NCI-H510A treated with DMSO at 0.1 percent for 48 hours (cell line): ENCODE data around the gene RETREG1.
"Not testable (repeated sequence)": the region's sequence is repeated elsewhere in the genome, so short reads cannot be mapped to it uniquely, and the experiment has no call there.

Source experiments
- DNase-seq: peaks from one replicate; lab custom pipeline; 2025; lab: John Stamatoyannopoulos, UW

Gene RETREG1

DNA sequence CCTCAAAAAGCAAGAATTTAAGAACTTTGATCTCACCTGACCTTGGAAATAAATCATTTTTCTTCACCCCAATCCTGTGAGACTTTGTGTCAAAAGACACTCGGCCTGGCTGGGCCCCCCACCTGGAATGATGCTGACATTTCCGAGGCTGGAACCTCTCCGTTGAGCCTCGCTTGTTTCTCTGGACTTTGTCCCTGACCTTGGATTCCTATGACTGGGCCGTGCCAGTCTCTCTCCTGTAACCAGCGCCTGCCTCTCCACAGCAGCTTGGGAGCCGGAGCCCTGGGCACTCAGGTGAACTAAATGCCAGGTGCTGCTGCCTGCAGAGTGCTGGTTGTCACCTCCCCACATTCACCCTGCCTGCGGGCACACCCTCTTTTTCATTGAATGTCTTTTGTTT is 62.7 kb downstream of the RETREG1 start:
- no peak for DNase-seq

DNA sequence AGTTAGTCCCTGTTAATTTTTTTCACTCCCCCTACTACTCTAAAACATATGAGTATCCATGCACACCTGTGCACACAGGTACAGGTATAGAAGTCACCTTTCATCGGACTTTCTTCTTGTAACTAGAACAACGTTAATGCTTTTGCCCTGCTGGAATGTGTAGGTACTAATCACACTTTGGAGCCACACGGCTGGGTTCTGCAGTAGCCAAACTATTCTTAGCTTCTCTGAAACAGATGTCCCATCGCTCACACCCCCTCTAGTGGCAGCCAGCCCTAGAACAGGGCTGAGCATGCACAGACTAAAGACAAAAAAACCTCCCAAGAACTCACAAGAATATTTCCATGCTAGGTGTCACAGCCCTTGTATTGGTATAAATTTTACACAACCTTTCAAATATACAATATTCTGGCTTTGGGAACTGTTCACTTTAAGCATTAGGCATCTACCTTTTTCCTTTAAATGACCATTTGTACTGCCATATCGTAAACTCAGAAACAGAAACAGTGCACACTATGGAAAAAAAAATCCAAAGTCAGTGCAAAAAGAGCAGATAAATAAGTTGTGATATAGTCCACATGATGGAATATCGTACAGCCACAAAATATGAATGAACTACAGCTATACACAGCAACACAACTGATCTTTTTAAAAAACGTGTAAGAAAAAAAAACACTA is 64.0 kb downstream of the RETREG1 start:
- DNase-seq, result peak; percentile 76

DNA sequence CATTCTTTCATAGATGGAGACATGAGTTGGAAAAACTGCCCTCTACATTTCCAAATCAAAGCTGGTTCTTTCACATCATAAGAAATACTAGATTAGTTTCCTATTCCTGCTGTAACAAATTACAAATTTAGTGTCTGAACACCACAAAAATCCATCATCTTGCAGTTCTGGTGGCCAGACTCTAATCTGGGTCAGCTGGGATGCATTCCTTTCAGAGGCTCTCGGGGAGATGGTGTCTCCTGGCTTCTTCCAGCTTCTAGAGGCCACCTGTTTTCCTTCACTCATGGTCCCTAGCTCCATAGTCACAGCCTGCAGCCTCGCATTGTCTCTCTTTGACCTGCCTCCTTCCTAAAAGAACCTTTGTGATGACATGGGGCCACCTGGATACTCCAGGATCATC is 65.2 kb downstream of the RETREG1 start:
- no peak for DNase-seq

DNA sequence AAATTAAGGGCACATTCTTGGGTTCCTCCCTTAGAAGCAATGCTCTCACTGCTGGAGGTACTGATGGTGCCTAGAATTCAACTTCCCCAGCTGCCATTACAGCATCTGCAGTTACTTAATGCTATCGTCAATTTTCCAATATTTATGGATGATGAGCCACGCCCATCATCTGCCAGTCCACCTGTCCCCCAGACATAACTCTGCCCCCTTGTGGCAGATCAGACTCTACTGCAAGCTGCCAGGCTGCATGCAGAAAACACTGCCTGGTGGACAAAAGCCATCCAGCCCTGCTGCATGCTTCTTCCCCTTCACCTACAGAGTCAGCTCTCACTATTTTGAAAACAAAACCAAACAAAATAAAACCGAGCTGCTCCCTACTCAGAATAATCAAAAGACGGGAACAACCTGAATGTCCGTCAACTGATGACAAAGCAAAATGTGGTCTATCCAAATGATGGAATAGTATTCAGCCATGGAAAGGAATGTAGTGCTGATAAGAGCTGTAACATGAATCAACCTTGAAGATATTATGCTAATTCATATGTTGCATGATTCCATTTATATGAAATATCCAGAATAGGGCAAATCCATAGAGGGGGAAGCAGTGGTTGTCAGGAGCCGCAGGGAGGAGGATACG is 66.4 kb downstream of the RETREG1 start:
- DNase-seq, result peak; percentile 50

DNA sequence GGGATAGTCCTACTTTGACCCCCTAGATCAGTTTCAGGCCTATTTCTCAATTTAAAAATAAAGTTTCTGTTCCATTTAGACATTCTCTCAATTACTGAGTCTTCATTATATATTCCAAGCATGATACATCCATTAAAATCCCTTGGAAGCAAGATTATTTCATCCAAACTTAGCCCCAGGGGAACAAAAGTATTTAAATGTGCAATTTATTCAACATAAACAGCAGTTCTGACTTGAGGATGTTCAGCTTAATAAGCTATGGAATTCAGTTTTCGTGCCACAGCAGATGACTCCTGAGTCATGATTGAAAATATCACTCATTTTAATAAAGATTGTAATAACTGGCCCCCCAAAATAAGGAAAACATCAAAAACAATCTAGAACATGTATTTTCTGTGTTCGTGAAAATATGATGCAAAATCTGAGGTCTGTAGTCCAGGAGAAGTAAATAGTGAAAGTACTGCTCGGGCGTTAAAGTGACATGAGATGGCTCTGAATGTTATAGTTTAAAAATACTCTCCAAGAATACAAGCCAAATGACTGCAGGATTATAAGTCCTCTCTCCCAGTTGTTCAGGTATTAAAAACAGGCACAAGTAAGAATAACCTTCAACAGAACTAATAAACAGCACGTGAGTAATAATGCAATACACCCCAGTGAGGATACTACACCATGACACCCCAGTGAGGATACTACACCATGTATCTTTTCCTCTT is 67.1 kb downstream of the RETREG1 start:
- DNase-seq, result no peak

DNA sequence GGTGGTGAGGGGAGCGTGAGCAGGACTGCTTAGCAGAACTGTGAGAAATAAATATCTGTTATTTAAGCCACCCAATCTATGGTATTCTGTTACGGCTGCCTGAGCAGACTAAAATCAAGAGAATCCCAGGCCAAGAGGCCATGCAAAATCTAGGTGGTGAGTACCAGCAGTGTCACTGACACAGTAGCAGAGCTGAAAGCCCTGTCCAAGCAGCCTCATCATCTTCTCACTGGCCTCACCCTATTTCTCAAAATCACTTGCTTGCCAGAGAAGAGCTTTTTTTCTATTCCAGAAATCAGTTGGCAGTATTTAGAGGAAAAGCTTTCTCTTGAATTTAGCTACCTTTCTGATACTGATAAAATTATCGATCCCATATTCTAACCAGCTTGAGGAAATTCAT is 68.0 kb downstream of the RETREG1 start:
- DNase-seq, result no peak

DNA sequence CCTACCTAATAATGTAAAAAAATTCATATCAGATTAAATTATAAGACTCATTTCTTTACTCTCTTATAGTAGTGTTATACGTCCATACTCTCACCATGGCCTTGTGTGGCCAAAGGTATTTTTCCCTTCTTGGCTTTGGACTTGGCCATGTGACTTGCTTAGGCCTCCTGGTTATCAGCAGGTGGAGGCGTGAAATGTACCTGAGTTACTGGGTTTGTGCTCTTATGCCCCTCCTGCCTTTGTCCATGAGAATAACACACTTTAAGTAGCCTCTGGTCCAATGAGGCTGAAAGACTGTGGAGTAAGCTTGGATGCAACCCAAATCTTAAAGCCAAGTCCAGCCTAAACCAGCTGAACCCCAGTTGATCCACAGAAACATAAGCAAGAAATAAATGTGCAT is 68.7 kb downstream of the RETREG1 start:
- DNase-seq, result no peak

DNA sequence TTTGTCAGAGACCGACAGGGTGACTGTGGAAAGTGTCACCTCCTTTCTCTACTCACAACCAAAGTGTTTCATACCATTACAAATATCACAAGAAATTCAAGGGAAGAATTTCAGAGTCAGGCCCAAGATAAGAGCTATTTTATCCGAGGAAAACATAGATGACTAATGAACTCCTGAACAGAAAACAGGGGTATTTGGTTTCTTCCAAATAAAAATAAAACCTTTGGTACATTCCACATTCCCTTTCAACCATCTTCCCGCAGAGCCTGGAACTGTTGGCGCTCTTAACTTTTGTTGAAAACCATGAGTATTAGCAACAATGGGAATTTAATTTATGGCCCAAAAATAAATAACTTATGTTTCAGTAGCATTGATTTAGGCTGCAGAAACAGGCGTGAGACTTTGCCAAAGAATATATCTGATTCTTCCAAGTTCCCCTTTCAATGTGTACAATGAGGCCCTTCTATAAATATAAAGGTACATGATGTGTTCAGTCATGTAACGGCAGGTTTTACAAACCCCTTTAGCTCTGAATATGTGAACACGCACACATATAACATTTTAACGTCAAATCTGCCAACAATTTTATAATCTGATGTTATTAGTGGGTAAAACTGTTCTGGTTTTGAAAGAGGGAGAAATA is 69.5 kb downstream of the RETREG1 start:
- no peak for DNase-seq

DNA sequence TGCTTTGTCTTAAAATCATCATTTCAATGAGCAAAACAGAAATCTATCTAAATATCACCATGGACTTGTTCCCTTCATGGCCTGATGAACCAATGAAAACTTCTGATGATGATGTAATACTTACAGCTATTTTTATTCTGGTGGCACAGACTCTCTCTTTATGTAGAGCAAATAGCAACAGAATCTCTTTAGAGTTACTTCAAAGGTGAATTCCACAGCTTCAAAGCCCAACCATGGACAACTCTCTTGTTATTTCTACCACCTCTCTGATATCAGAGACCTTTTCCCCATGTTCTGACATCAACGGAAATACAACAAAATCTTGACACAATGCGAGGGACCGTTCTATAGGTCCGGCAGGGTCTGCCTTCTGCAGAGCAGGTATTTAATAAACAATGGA is 70.1 kb downstream of the RETREG1 start:
- DNase-seq, result no peak

DNA sequence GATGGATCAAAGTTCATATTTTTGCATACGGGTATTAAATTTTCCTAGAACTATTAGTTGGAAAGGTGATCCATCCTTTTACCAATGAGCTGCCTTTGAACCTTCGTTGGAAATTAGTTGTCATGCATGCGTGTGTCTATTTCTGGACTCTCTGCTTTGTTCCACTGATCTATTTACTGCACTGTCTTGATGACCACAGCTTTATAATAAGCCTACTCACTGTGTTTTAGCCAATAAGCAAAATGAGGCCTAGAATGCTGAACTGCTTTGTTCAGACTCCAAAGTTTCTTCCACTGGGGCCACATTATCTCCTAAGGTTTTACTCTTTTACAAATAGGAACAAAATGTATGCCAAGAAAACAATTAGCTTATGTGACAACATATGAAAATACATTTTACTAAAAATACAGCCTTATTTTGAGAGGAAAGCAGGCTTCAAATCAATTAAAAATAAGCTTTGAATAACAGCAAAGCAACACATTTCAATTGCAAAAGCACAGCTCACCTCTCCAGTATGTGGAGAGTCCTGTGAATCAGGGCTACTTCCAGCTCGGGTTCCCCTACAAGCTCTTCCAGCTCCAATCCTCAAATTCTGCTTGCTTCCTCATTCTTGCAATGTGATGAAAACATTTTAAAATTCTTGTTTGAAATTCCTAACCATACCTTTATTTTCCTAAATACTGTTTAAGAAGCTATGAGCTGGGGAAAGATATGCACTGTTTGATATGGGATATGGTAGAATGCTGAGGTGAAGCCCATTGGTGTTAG is 72.0 kb downstream of the RETREG1 start:
- no peak for DNase-seq

DNA sequence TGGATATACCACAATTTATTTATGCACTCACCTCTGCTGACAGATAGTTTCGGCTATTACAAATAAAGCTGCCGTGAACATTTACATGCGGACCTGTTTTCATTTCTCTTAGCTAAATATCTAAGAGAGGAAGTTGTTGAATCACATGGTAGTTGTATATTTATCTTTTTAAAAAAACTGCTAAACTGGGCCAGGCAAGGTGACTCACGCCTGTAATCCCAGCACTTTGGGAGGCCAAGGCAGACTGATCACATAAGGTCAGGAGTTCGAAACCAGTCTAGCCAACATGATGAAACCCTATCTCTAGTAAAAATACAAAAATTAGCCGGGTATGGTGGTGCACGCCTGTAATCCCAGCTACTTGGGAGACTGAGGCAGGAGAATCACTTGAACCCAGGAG is 73.6 kb downstream of the RETREG1 start:
- not testable (repeated sequence) for DNase-seq

DNA sequence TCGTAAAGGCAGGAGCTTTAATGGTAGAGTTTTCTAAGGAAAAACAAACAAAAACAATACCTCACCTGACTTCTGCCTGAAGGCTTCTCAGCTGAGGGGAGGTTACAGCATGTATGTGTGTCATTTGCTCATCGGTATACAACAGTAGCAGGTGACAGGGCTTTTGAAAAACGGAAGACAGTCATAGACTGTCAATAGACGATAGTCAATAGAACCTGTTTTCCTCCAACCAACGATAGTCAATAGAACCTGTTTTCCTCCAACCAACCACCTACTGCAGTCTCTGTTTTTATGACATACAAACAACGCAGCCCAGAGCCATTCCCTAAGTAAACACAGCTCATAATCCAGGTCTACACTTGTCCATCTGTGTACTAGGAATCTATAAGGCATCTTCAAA is 74.6 kb downstream of the RETREG1 start:
- peak; percentile 62 for DNase-seq

DNA sequence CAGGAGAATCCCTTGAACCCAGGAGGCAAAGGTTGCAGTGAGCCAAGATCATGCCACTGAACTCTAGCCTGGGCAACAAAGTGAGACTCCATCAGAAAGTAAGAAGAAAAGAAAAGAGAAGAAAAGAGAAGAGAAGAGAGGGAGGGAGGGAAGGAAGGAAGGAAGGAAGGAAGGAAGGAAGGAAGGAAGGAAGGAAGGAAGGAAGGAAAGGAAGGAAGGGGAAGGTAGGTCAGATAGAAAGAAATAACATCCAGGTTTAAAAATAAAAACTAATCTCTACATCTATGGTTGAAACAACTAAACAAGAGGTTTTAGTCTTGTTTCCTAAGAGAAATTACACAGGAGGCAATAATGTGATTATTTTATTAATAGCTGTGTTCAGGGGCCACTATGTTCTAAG is 75.2 kb downstream of the RETREG1 start:
- DNase-seq, result not testable (repeated sequence)

DNA sequence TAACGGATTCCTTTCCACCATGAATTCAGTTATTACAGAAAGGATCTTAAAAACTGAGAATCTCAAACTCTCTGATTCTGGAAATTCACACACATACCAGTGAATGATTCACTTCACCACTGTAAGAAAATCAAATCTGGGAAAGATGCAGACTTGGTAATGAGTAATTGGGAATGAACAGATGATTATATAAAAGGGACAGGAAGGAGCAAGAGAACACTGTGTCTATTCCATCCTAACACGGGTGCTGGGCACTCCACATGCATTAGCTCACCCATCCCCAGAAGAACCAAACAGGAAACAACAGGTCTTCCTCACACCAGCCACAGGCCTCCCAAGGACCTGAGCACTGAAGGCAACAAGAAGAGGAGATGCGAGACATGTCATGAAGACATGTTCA is 76.4 kb downstream of the RETREG1 start:
- DNase-seq, result no peak

DNA sequence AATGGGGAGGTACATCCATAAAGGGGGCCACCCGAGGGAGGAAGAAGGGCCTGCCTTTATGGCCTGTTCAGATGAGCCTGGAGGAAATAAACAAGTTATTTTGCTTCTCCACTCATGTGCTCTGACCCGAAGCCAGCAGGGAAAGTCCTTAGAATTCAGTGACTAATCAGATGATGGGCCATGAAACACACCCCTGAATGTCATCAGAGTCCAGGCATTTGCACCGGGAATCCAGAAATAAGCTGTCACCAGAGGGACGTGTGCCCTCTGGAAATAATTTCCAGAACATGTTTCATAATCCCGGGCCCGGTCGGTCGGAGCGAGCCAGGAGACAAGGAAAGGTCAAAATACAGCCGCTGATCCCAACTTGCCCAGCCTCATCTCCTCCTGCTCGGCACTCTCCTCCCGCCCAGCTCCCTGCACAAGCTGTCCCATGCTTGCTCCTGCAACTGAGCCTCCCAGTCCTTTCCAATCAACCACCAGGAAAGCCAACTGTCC is 77.6 kb downstream of the RETREG1 start:
- DNase-seq, result no peak

DNA sequence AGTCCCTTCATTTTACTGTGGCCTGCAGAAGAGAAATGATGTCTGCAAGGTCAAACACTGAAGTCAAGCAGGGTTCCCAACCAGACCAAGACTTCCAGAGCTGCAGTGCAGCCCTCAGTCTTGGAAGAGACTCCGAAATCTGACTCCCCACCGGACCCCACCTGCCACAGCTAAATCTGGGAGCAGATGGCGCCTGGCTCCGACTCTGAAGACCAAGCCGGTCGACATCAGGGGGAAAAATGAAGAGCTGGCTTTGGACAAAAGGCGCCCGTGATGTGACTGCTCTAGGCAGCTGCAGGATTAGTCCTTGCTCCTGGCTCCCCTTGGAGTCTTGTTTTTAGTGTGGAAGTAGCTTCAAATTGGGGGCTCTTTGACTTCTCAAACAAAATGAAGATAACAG is 78.8 kb downstream of the RETREG1 start:
- DNase-seq, result no peak

DNA sequence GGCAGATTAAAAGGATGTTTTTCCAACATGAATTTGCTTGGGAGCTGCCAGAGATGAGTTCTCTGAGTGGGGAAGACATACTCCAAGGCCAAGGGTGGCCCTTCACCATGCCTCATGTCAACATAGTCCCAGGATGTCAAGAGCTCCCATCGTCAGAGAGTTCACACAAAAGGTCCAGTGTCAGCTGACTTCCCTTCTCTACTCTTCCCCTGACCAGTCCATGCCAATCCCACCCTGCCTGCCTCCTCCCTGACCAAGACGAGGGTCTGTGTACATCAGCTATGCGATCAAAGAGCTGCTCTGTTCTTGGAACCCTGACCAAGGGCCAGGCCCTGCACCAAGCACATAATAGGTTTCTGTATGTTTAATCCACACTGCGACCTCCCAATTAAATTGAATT is 80.0 kb downstream of the RETREG1 start:
- no peak for DNase-seq

DNA sequence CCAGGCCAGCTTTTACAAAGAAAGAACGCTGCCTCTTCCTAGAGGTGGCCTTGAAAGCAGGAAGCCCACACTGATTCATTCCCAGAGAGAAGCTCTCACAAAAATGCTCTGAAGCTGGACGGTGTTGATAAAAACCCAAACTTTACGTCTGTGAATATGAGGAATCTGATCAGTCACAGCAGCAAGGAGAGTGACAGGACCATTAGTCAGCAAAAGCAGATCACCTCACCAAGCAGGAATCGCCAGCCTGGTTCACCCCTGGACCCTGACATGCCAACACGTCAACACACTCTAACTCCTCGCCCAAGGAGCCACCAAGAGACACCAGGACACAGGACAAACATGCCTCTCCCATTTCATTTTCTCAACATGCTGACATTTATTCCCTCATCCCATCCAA is 80.6 kb downstream of the RETREG1 start:
- no peak for DNase-seq

DNA sequence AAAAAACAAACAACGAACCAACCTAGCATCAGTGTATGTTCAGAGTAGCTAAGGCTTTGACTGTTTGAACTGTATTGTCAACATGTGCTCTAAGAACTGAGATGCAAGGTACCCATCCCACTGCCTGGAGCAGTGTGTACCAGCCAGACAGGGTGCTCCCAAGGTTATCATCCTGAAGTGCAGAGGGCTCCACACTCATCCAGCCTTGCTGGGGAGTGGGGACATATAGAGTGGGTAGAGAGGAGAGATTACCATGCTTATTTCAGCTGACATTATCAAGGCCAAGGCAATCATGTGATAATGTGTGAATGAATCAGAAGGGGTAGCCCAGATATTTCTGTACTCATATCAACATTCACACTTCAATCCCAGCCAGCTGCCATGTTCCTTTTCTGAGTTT is 82.5 kb downstream of the RETREG1 start:
- DNase-seq, result no peak

DNA sequence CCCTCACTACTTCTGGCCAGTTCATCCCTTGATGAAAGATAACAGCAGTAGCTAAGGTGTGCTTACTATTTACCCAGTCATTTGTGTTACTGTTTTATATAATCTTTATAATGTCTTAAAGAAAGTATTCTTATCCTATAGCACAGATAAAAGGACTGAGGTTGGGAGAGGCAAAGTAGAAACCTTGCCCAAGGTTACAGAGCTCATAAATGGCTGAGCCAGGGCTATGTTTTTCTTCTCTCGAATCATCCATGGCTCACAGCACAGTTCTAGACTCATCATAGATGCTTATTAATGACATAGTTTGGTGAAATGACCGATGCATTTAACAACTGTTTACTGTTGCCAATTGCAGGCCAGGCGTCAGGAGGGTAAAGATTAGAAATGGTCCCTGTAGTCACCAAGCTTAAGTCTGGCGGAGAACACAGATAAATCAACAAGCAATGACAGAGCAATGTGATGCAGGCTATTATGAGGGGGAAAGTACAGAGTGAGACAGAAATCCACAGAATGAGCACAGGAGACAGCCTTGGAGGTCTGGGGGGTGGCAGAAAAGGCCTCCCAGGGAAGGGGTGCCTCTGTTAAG is 85.6 kb downstream of the RETREG1 start:
- DNase-seq, result no peak

DNA sequence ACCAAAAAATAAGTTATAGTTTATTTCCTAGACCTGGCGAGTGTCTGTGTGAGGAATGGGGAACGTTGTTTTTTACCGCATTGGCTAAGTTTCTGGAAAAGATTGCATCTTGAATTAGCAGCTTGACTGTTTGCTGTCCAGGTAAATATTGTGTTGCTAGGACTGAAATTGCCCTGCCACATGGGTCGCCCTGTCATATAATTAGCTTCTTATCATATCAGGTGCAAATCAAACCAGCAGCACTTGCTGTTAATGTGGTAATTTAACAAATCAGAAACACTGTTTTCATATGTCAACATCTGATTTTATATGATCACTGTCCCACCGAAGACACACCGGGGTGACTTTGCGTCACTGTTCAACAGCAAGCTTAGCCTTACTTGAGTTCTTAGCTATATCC is 87.5 kb downstream of the RETREG1 start:
- no peak for DNase-seq
